Fibroblast of pulmonary artery (primary cell): Measurements from ENCODE around the gene TFIP11.

Experiments
- DNase-seq: peaks from one replicate; pipeline ENCODE4 v3.0.0-alpha.2; 2010; ENCODE audit warnings: low read depth
- H3K4me3 ChIP-seq: replicated peaks from 2 replicates; pipeline ENCODE4 v1.5.1; 2011; ENCODE audit warnings: low read depth, mild to moderate bottlenecking, control low read depth, low read length, moderate library complexity
- CTCF ChIP-seq: IDR thresholded peaks from 2 replicates; pipeline ENCODE4 v1.5.1; 2011; ENCODE audit warnings: mild to moderate bottlenecking, control low read depth, low read length, inconsistent platforms; ENCODE audit errors: missing control alignments

TFIP11 gene

DNA sequence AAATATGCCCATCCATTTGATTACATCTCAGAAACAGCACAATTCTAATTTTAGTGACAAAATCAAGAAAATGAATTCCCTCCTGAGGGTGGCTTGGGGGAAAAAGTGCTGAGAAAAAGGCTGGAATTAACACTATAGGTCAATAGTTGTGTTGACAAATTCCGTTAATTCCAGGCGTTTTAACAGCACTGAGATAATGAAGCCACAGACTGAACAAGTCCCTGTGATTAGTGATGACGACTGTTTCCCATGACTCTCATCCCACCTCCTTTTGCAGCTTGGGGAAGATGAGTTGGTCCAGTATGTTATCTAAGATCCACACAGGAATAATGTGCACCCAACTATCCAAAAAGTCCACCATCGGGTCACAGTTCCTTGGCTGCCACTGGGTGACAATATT is 15.8 kb downstream of the TFIP11 start:
- no peak overlapping the region for H3K4me3 ChIP-seq
- no peak for DNase-seq
- no peak for TF ChIP-seq CTCF

- TF ChIP-seq CTCF, result no peak
- DNase-seq, result no peak
- no peak overlapping the region for H3K4me3 ChIP-seq
These were observed 17.8 kb downstream of the TFIP11 start for GRCh38 chr22:26494506-26494905.

GRCh38 chr22:26492220-26492619 is 20.1 kb downstream of the TFIP11 start:
- no peak for DNase-seq
- no peak for TF ChIP-seq CTCF
- no peak overlapping the region for H3K4me3 ChIP-seq

DNA sequence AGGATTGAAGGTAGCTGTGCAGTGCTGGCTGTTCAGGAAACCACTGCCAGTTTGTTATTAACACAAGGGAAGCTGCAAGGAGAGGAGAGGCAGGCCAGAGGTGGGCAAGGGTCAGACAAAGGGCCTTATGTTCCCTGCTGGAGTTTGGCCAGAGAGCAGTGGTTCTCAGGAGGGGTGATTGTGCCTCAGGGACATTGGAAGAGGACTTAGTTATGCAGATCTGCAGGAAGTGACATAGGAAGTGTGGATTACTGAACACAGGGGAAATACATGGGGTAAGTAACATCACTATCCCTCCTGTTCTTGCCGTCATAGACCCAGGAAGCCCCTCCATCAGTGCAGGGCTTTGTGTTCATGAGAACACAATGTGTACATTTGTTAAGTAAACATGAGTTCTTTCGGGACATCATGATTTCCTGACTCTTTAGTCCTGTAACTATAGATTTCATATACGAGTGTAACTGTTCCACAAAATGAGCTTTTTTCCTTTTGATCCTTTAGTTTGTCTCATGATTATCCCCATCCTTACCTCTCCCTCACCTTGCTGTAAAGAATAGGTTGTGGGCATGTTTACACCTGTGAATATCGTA is 22.7 kb downstream of the TFIP11 start:
- no peak for TF ChIP-seq CTCF
- DNase-seq, result no peak
- H3K4me3 ChIP-seq, result no peak overlapping the region

GRCh38 chr22:26487996-26488395 is 24.3 kb downstream of the TFIP11 start:
- no peak overlapping the region for H3K4me3 ChIP-seq
- no peak for DNase-seq
- no peak for TF ChIP-seq CTCF

GRCh38 chr22:26486394-26486793 is 25.9 kb downstream of the TFIP11 start:
- no peak overlapping the region for H3K4me3 ChIP-seq
- TF ChIP-seq CTCF, result no peak
- DNase-seq, result no peak

GRCh38 chr22:26485806-26486390 is 26.4 kb downstream of the TFIP11 start:
- DNase-seq, result no peak
- no peak for TF ChIP-seq CTCF
- no peak overlapping the region for H3K4me3 ChIP-seq
